Endothelial cell of umbilical vein (primary cell): Measurements from ENCODE around the gene MPZ. TPM values are rescaled to one million over a fixed set of nuclear protein-coding genes. Genes with fewer than 3 reads are reported as not detected.

Experiments used
- BruUV-seq: library from RNA; stranded (reverse); fragments of 400-500 nt; replicated peaks from 2 replicates; lab custom pipeline; 2021; lab: Mats Ljungman, UMichigan
- CTCF ChIA-PET: fragments of 300-600, 350-600 bp; sonication (Branson Sonifier 250); formaldehyde crosslinking; loops from one replicate; lab custom pipeline; 2021; ENCODE audit warnings: antibody characterized with exemption, inconsistent platforms; lab: Charles Lee
- POLR2A ChIA-PET: fragments of 300-600, 350-600 bp; sonication (Branson Sonifier 250); formaldehyde crosslinking; loops from one replicate; lab custom pipeline; 2021; ENCODE audit warnings: antibody characterized with exemption, inconsistent platforms; lab: Charles Lee
- DNase-seq: peaks from one replicate; pipeline ENCODE4 v3.0.0-alpha.2; 2011; ENCODE audit warnings: low read depth, low spot score
- FAIRE-seq: peaks from 2 replicates; lab custom pipeline; 2011; peaks lifted over from hg19 to GRCh38; lab: Jason Lieb, UNC
- H2AFZ ChIP-seq: 2 replicates; pipeline ENCODE4 v1.6.0; 2012; ENCODE audit warnings: low read depth, low read length, control low read depth, inconsistent platforms
- H3K27ac ChIP-seq: 2 replicates; pipeline ENCODE4 v1.5.1; 2011; ENCODE audit warnings: low read depth, mild to moderate bottlenecking, control low read depth, low read length, moderate library complexity; ENCODE audit not compliant: insufficient read depth
- H3K27me3 ChIP-seq, 2 experiments: 2 replicates each; pipeline versions ENCODE4 v1.6.0 to v1.6.1; 2011; ENCODE audit warnings: low read length in 2 of 2, mixed read lengths in 1 of 2; ENCODE audit not compliant: control insufficient read depth in 2 of 2, insufficient read depth in 2 of 2
- H3K36me3 ChIP-seq, 2 experiments: 2 replicates in 1 of 2; 3 replicates in 1 of 2; pipeline ENCODE4 v1.5.1; 2011; ENCODE audit warnings: low read length in 2 of 2, mild to moderate bottlenecking in 1 of 2, moderate library complexity in 1 of 2; ENCODE audit not compliant: control insufficient read depth in 2 of 2, insufficient read depth in 2 of 2; ENCODE audit errors: extremely low read depth in 1 of 2
- H3K4me1 ChIP-seq: 3 replicates; pipeline ENCODE4 v1.5.1; 2011; ENCODE audit warnings: mild to moderate bottlenecking, low read length; ENCODE audit not compliant: control insufficient read depth, insufficient read depth; ENCODE audit errors: extremely low read depth
- H3K4me2 ChIP-seq: 2 replicates; pipeline ENCODE4 v1.6.1; 2011; ENCODE audit warnings: low read length, control low read depth, mixed read lengths; ENCODE audit not compliant: insufficient read depth
- H3K4me3 ChIP-seq, 3 experiments: fragments of 200-600 bp in 1 of 3; sonication (generic), shearing (Covaris generic) in 1 of 3; replicated peaks in 1 of 3; 2 replicates each; pipeline ENCODE4 v1.5.1; 2011 to 2016; ENCODE audit warnings: control low read depth in 3 of 3, low read length in 3 of 3, mild to moderate bottlenecking in 2 of 3, inconsistent platforms in 1 of 3, low read depth in 1 of 3, moderate library complexity in 1 of 3; ENCODE audit not compliant: insufficient read depth in 1 of 3
- H3K79me2 ChIP-seq: 2 replicates; pipeline ENCODE4 v1.6.0; 2012; ENCODE audit warnings: low read length, inconsistent platforms; ENCODE audit not compliant: control insufficient read depth, insufficient read depth
- H3K9ac ChIP-seq: replicated peaks from 2 replicates; pipeline ENCODE3; 2011; ENCODE audit warnings: low read length, control low read depth; ENCODE audit not compliant: insufficient read depth; ENCODE audit errors: extremely low read depth
- H3K9me1 ChIP-seq: replicated peaks from 3 replicates; pipeline ENCODE4 v1.6.0; 2011; ENCODE audit warnings: mild to moderate bottlenecking, low read length; ENCODE audit not compliant: control insufficient read depth, insufficient read depth; ENCODE audit errors: extremely low read depth
- H3K9me3 ChIP-seq: replicated peaks from 2 replicates; pipeline ENCODE4 v1.5.1; 2012; ENCODE audit warnings: low read length, inconsistent platforms; ENCODE audit not compliant: control insufficient read depth, insufficient read depth
- H4K20me1 ChIP-seq: replicated peaks from 2 replicates; pipeline ENCODE3; 2011; ENCODE audit warnings: mild to moderate bottlenecking, low read length; ENCODE audit not compliant: control insufficient read depth, insufficient read depth; ENCODE audit errors: extremely low read depth
- CTCF ChIP-seq, 2 donors: IDR thresholded peaks; 1 replicate in 1 of 2; 2 replicates in 1 of 2; pipeline ENCODE4 v1.5.1; 2011; ENCODE audit warnings: low read length in 2 of 2, mild to moderate bottlenecking in 2 of 2, moderate library complexity in 2 of 2, control low read depth in 1 of 2, inconsistent platforms in 1 of 2, low read depth in 1 of 2; ENCODE audit not compliant: insufficient read depth in 1 of 2; ENCODE audit errors: extremely low read depth in 1 of 2
- EZH2 ChIP-seq: IDR thresholded peaks from 2 replicates; pipeline ENCODE4 v1.6.1; 2012; ENCODE audit warnings: borderline replicate concordance, low read depth, mild to moderate bottlenecking, moderate library complexity, low read length, inconsistent platforms; ENCODE audit not compliant: severe bottlenecking
- FOS ChIP-seq: IDR thresholded peaks from 2 replicates; pipeline ENCODE4 v1.6.1; 2011; ENCODE audit warnings: mild to moderate bottlenecking, low read length, moderate library complexity, borderline replicate concordance; ENCODE audit not compliant: insufficient read depth
- GATA2 ChIP-seq: IDR thresholded peaks from 2 replicates; pipeline ENCODE4 v1.7.0; 2011; ENCODE audit warnings: low read depth, mild to moderate bottlenecking, moderate library complexity, mixed read lengths, low read length; ENCODE audit not compliant: insufficient read length, insufficient read depth
- JUN ChIP-seq: IDR thresholded peaks from 2 replicates; pipeline ENCODE4 v1.6.1; 2011; ENCODE audit warnings: borderline replicate concordance, low read depth; ENCODE audit not compliant: insufficient read length, insufficient read depth
- MAX ChIP-seq: IDR thresholded peaks from 2 replicates; pipeline ENCODE4 v1.6.1; 2011; ENCODE audit not compliant: insufficient read depth, insufficient read length
- MYC ChIP-seq: IDR thresholded peaks from one replicate; pipeline ENCODE4 v1.6.1; 2011; ENCODE audit warnings: mild to moderate bottlenecking, low read depth, low read length
- POLR2A ChIP-seq: IDR thresholded peaks from 2 replicates; pipeline ENCODE4 v1.6.1; 2012; ENCODE audit warnings: low read depth, mild to moderate bottlenecking, control low read depth, low read length
- POLR2AphosphoS5 ChIP-seq: IDR thresholded peaks from 2 replicates; pipeline ENCODE4 v1.6.1; 2012; ENCODE audit warnings: low read depth, mild to moderate bottlenecking, control low read depth, low read length, moderate library complexity; ENCODE audit not compliant: insufficient read depth
- dilution Hi-C: fragments of 300-500 bp; cut with MboI; formaldehyde crosslinking; loops from one replicate; pipeline ENCODE4 v1.15.0; 2019; ENCODE audit warnings: low sequenced_read_pairs; ENCODE audit not compliant: extremely low pct_ligation_motif_present
- intact Hi-C: fragments of 100-400 bp; cut with micrococcal nuclease; formaldehyde crosslinking; loops from one replicate; pipeline ENCODE4 v1.10.0; 2022
- polyA plus RNA-seq, 4 experiments: library from polyadenylated mRNA; depleted of rRNA in 3 of 4; stranded (reverse) in 3 of 4; unstranded in 1 of 4; fragments of >200 nt; gene quantifications; 2 replicates each; pipeline versions ENCODE4 v1.2.1 to v1.2.3, GENCODE V29; 2011 to 2012; ENCODE audit warnings: missing spikeins in 1 of 4
- total RNA-seq: library from RNA; stranded (reverse); gene quantifications from 2 replicates; pipeline ENCODE4 v1.2.3, GENCODE V29; 2021

MPZ gene
- total and polyA plus RNA-seq, 2 donors (not counting 3 experiments of a cell fraction or from before 2014, with no cell fraction given) = 2.0 to 7.0 TPM

GRCh38 chr1:161300478-161300877, 9.3 kb downstream of the MPZ start:
- TF ChIP-seq MAX (no peak), CTCF (IDR thresholded peaks at IDR 0.05; ENCODE audit: extremely low read depth in 1 of 2, insufficient read depth in 1 of 2, low read depth in 1 of 2, low read length in 2 of 2) (no peak), JUN (no peak), EZH2 (no peak), MYC (no peak), POLR2AphosphoS5 (no peak), FOS (no peak), POLR2A (no peak), GATA2 (no peak)
- peaks cover 31% of the 10 kb centered on the region for H3K4me1 ChIP-seq
- POLR2A ChIA-PET = no interaction called here

More at GRCh38 chr1:161300478-161300877, 9.3 kb downstream of the MPZ start:
- no peak overlapping the region for H3K27ac ChIP-seq
- H3K9me1 ChIP-seq = no peaks in the 10 kb centered on the region
- peaks cover 4% of the 10 kb centered on the region for H3K79me2 ChIP-seq
- no peak overlapping the region for H3K4me2 ChIP-seq
- no TSS peak for BruUV-seq
- H2AFZ ChIP-seq = no peak overlapping the region
- H3K9me3 ChIP-seq = no peaks in the 10 kb centered on the region
- no peak overlapping the region for H3K4me3 ChIP-seq
- dilution Hi-C loops (no loop called here), intact Hi-C loops (no loop called here)
- no peaks in the 10 kb centered on the region for H4K20me1 ChIP-seq
- CTCF ChIA-PET = interaction anchor here (1.5 to 2.3 kb wide), 2 partner anchors 9 to 14 kb away, joined by 3 to 8 read pairs; partner anchors contain the start of gene SDHC
- DNase-seq = no peak
- no peak for FAIRE-seq
- H3K9ac ChIP-seq = no peak overlapping the region
- no peaks in the 10 kb centered on the region for H3K36me3 ChIP-seq
- no peaks in the 10 kb centered on the region for H3K27me3 ChIP-seq
